Caco-2 (cell line): ENCODE results near the gene DSCAM. TPM values are rescaled to one million over a fixed set of nuclear protein-coding genes. Genes with fewer than 3 reads are reported as not detected.

Experiments
- BruUV-seq: library from RNA; stranded (reverse); fragments of 400-500 nt; replicated peaks from 2 replicates; lab custom pipeline; 2021; lab: Mats Ljungman, UMichigan
- CTCF ChIA-PET: fragments of 300-600 bp; sonication (Branson Sonifier 250); formaldehyde crosslinking; loops from one replicate; lab custom pipeline; 2022; ENCODE audit warnings: antibody characterized with exemption; lab: Charles Lee
- POLR2A ChIA-PET: fragments of 300-600 bp; sonication (Branson Sonifier 250); formaldehyde crosslinking; loops from one replicate; lab custom pipeline; 2022; ENCODE audit warnings: antibody characterized with exemption; lab: Charles Lee
- DNase-seq, 2 experiments: peaks; one replicate each; pipeline versions ENCODE4 v3.0.0 to v3.0.0-alpha.2; 2020 to 2022
- H3K27me3 ChIP-seq: replicated peaks from 2 replicates; pipeline ENCODE4 v1.6.0; 2011; ENCODE audit warnings: low read length; ENCODE audit not compliant: control insufficient read depth, insufficient read depth
- H3K36me3 ChIP-seq: 2 replicates; pipeline ENCODE4 v1.5.1; 2011; ENCODE audit warnings: low read length; ENCODE audit not compliant: control insufficient read depth, insufficient read depth
- H3K4me1 ChIP-seq: fragments of 250-450 bp; sonication (Bioruptor Pico); 2 replicates; pipeline ENCODE4 v1.5.1; 2020; ENCODE audit warnings: mild to moderate bottlenecking
- H3K4me3 ChIP-seq: 2 replicates; pipeline ENCODE4 v1.5.1; 2011; ENCODE audit warnings: low read depth, mild to moderate bottlenecking, control low read depth, low read length
- H3K9me3 ChIP-seq: fragments of 250-450 bp; sonication (Bioruptor Pico); 2 replicates; pipeline ENCODE4 v1.5.1; 2020; ENCODE audit warnings: mild to moderate bottlenecking, moderate library complexity
- H3K27ac Mint-ChIP-seq: one replicate; pipeline ENCODE4 v1.8.0; 2022; ENCODE audit warnings: mixed read lengths; ENCODE audit not compliant: unreplicated experiment
- H3K27me3 Mint-ChIP-seq: one replicate; pipeline ENCODE4 v1.8.0; 2022; ENCODE audit warnings: mixed read lengths; ENCODE audit not compliant: insufficient read depth, unreplicated experiment
- H3K36me3 Mint-ChIP-seq: one replicate; pipeline ENCODE4 v1.8.0; 2022; ENCODE audit warnings: mild to moderate bottlenecking, mixed read lengths; ENCODE audit not compliant: insufficient read depth, unreplicated experiment
- H3K4me1 Mint-ChIP-seq: one replicate; pipeline ENCODE4 v1.8.0; 2022; ENCODE audit warnings: low read depth, mixed read lengths; ENCODE audit not compliant: unreplicated experiment
- H3K4me3 Mint-ChIP-seq: one replicate; pipeline ENCODE4 v1.8.0; 2022; ENCODE audit warnings: mild to moderate bottlenecking, moderate library complexity, mixed read lengths; ENCODE audit not compliant: unreplicated experiment
- H3K9me3 Mint-ChIP-seq: one replicate; pipeline ENCODE4 v1.8.0; 2022; ENCODE audit warnings: mixed read lengths; ENCODE audit not compliant: unreplicated experiment
- CTCF ChIP-seq, 2 experiments: fragments of 200-600 bp in 1 of 2; IDR thresholded peaks; 1 replicate in 1 of 2; 2 replicates in 1 of 2; pipeline versions ENCODE4 v1.5.1 to v1.8.0; 2011 to 2022; ENCODE audit warnings: antibody characterized with exemption in 1 of 2, control low read depth in 1 of 2, inconsistent platforms in 1 of 2, low read depth in 1 of 2, low read length in 1 of 2, mild to moderate bottlenecking in 1 of 2, moderate library complexity in 1 of 2; ENCODE audit not compliant: insufficient read depth in 1 of 2, severe bottlenecking in 1 of 2, unreplicated experiment in 1 of 2
- intact Hi-C: fragments of 100-400 bp; cut with micrococcal nuclease; formaldehyde crosslinking; loops from one replicate; pipeline ENCODE4 v1.10.0; 2022; ENCODE audit not compliant: unreplicated experiment
- total RNA-seq: library from RNA; stranded (reverse); gene quantifications from 2 replicates; pipeline ENCODE4 v1.2.3, GENCODE V29; 2022

DSCAM gene
- total RNA-seq, 1 experiment from 2014 or later, result not detected

GRCh38 chr21:40688106-40688864 lies 158.7 kb downstream of the DSCAM start:
- no peak overlapping the region for H3K27ac Mint-ChIP-seq
- TF ChIP-seq CTCF (IDR thresholded peaks at IDR 0.05; ENCODE audit: insufficient read depth in 1 of 2, low read depth in 1 of 2, low read length in 1 of 2, severe bottlenecking in 1 of 2, unreplicated experiment in 1 of 2), result no peak
- intact Hi-C loops, result no loop called here
- Histone ChIP-seq H3K27me3 (no peaks in the 10 kb centered on the region), H3K4me3 (no peak overlapping the region), H3K36me3 (no peaks in the 10 kb centered on the region), H3K9me3 (no peaks in the 10 kb centered on the region), H3K4me1 (no peaks in the 10 kb centered on the region)
- no peak overlapping the region for H3K4me3 Mint-ChIP-seq
- peaks cover 15% of the 10 kb centered on the region for H3K27me3 Mint-ChIP-seq
- POLR2A ChIA-PET, result no interaction called here
- DNase-seq, result no peak
- no TSS peak for BruUV-seq
- CTCF ChIA-PET, result no interaction called here
- H3K9me3 Mint-ChIP-seq, result peaks cover 4% of the 10 kb centered on the region
- no peaks in the 10 kb centered on the region for H3K4me1 Mint-ChIP-seq
- no peaks in the 10 kb centered on the region for H3K36me3 Mint-ChIP-seq

DNA sequence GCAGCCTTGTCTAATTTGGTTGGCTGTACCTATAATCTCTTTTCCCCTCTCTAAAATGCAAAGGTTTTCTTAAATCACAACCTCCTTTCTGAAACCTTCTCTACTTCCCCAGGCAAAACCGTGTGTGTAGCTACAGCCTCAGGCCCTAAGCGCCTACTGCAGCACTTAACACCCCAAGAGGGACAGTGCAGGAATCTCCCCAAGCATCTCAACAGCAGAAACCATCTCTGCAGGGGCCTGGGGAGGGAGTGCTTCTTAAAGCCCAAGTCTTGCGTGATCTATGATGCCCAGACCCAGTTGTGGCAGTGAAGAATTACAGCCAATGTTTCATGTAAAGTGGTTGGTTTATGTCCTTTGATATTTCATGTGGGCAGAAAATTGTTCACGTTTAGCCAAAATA lies 159.3 kb downstream of the DSCAM start:
- Mint-ChIP-seq H3K4me1 (no peaks in the 10 kb centered on the region), H3K36me3 (no peaks in the 10 kb centered on the region), H3K27ac (no peak overlapping the region), H3K4me3 (no peak overlapping the region), H3K27me3 (peaks cover 20% of the 10 kb centered on the region), H3K9me3 (peaks cover 11% of the 10 kb centered on the region)
- no peaks in the 10 kb centered on the region for H3K9me3 ChIP-seq
- no peak for DNase-seq
- no TSS peak for BruUV-seq
- no peaks in the 10 kb centered on the region for H3K4me1 ChIP-seq
- H3K27me3 ChIP-seq, result no peaks in the 10 kb centered on the region
- CTCF ChIA-PET, result no interaction called here
- TF ChIP-seq CTCF (IDR thresholded peaks at IDR 0.05; ENCODE audit: insufficient read depth in 1 of 2, low read depth in 1 of 2, low read length in 1 of 2, severe bottlenecking in 1 of 2, unreplicated experiment in 1 of 2), result no peak
- H3K36me3 ChIP-seq, result no peaks in the 10 kb centered on the region
- POLR2A ChIA-PET, result no interaction called here
- no peak overlapping the region for H3K4me3 ChIP-seq
- intact Hi-C loops, result no loop called here

DNA sequence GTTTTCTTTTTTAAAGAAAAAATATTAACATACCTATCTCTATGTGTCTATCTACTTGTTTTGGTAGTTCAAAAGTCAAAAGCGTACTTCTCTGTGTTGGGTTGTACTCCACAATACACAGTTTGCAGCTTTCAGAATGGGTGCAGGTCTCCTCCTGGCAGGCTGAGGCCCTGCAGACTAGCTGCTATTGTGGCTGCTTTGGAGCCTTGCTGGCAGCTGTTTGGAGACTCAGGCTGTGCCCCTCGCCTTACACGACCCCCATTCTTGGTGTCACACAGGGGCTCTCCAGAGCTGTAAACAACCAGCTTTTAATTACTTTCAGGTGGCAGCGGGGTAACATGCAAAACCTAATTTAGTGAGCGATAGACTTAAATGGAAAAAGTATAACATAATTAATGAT lies 160.4 kb downstream of the DSCAM start:
- TF ChIP-seq CTCF (IDR thresholded peaks at IDR 0.05; ENCODE audit: insufficient read depth in 1 of 2, low read depth in 1 of 2, low read length in 1 of 2, severe bottlenecking in 1 of 2, unreplicated experiment in 1 of 2), result no peak
- H3K9me3 Mint-ChIP-seq, result peaks cover 19% of the 10 kb centered on the region
- peaks cover 27% of the 10 kb centered on the region for H3K27me3 Mint-ChIP-seq
- no peaks in the 10 kb centered on the region for H3K9me3 ChIP-seq
- no peak overlapping the region for H3K4me3 Mint-ChIP-seq
- no TSS peak for BruUV-seq
- H3K36me3 Mint-ChIP-seq, result no peaks in the 10 kb centered on the region
- intact Hi-C loops, result no loop called here
- ChIA-PET POLR2A (no interaction called here), CTCF (no interaction called here)
- H3K27ac Mint-ChIP-seq, result no peak overlapping the region
- H3K4me1 ChIP-seq, result no peaks in the 10 kb centered on the region
- no peak overlapping the region for H3K4me3 ChIP-seq
- H3K4me1 Mint-ChIP-seq, result no peaks in the 10 kb centered on the region
- no peaks in the 10 kb centered on the region for H3K36me3 ChIP-seq
- H3K27me3 ChIP-seq, result no peaks in the 10 kb centered on the region
- no peak for DNase-seq
